ENCODE results near the gene EPAS1.

DNA sequence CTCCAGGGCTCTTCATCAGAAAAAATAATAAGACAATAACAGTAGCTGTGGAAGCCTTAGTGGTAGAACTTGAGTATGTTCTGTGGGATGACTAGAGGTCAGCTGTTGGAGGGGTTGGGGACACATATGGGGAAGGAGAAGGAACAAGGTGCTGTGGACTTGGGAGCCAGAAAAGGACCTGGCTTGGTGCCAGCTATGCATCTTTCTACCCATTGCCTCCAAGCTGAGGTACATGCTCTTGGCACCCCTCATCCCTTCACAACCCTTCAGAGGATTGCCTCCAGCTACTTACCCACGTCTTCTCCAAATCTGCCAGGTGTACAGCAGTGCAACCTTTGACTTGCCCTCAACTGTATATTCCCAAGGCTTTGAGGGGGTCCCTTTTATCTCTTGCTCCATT is 15.3 kb upstream of the EPAS1 start:
- TF ChIP-seq CTCF (IDR thresholded peaks at IDR 0.05) (no peak), POLR2A (IDR thresholded peaks at IDR 0.05) (no peak)

Measured in thyroid gland (tissue), 4 donors.